ENCODE results near the gene TOR1AIP2.

GRCh38 chr1:179807691-179808485 lies 69.7 kb downstream of the TOR1AIP2 start:
- TF ChIP-seq THRA (CRISPR knock-in tag; IDR thresholded peaks at IDR 0.05; ENCODE audit: borderline replicate concordance) = no peak
- TF ChIP-seq IKZF1 (IDR thresholded peaks at IDR 0.05) = no peak
- no peak for TF ChIP-seq RAD21 (CRISPR knock-in tag; IDR thresholded peaks at IDR 0.05)
- TF ChIP-seq CTCF (CRISPR knock-in tag; IDR thresholded peaks at IDR 0.05) = no peak
- TF ChIP-seq CREB3 (CRISPR knock-in tag; IDR thresholded peaks at IDR 0.05) = no peak
- TF ChIP-seq ZNF687 (CRISPR knock-in tag; IDR thresholded peaks at IDR 0.05) = no peak
- no peak for TF ChIP-seq ZNF75D (CRISPR knock-in tag; IDR thresholded peaks at IDR 0.05; ENCODE audit: borderline replicate concordance)
- no peak for TF ChIP-seq KAT2B (IDR thresholded peaks at IDR 0.05; ENCODE audit: borderline replicate concordance, low read depth, low read length)

All from HepG2 (cell line).